Measurements from ENCODE around the gene CDH13.

The CDH13 gene

DNA sequence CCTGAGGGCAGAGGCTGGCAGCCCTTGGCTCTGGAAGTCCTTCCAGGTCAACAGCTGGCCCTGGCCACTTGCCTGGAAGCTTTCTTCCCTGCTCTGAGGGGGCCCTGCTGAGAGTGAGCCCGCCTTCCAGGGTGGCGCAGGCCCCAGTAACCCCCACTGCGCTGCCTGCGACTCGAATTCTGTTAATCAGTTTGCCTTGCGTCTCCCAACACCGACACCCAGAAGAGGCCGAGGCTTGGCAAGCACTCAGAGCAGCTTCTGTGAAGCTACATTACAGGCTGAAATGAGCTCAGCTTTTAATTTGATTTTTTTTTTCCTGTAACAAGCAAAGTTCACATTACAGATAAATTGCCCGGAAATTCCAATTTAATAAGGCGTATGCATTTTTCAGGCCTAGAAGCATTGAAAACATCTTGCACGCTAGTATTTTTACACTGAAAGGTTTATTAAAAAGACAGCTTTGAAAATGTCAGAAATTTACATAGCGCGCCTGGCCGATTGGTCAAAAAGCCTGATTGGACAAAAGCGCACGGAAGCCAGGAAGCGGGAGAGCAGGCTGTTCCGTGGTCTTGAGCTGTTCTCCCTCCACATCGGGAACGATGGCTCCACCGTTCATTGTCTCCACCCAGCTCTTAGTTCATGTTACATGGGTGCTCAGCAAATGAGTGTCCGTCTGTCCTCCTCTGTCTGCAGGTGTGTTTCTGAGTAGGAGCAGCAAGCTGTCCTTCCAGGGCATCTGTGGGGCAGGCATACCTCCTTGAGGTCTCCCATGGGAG lies 1115.5 kb downstream of the CDH13 start:
- Histone ChIP-seq H3K9me3 (ENCODE audit: insufficient read depth, low read depth, low read length) (peaks cover 2% of the 10 kb centered on the region), H3K4ac (ENCODE audit: low read depth, low read length) (no peak overlapping the region), H3K23ac (ENCODE audit: low read length) (no peak overlapping the region), H4K8ac (ENCODE audit: low read depth, low read length) (no peak overlapping the region), H2BK12ac (ENCODE audit: low read length) (no peak overlapping the region), H3K4me1 (ENCODE audit: control insufficient read depth in 1 of 2, insufficient read depth in 2 of 2, low read length in 2 of 2) (peaks cover 5 to 6% of the 10 kb centered on the region in 2 experiments), H3K18ac (ENCODE audit: low read length) (no peak overlapping the region), H3K79me2 (ENCODE audit: control insufficient read depth, insufficient read depth, low read length, poor library complexity) (no peaks in the 10 kb centered on the region), H3K27me3 (ENCODE audit: insufficient read depth, low read length) (no peaks in the 10 kb centered on the region), H2BK5ac (ENCODE audit: low read depth, low read length, poor library complexity) (no peak overlapping the region), H2AK5ac (ENCODE audit: low read length) (no peak overlapping the region), H2BK120ac (ENCODE audit: insufficient read depth, low read length, poor library complexity) (no peak overlapping the region), H2AFZ (ENCODE audit: insufficient read depth, low read length, poor library complexity) (no peak overlapping the region), H3K27ac (ENCODE audit: low read depth, low read length) (no peak overlapping the region), H4K91ac (ENCODE audit: low read depth, low read length) (no peak overlapping the region), H4K12ac (ENCODE audit: low read depth, low read length) (no peak overlapping the region), H3K9ac (ENCODE audit: low read length) (no peak overlapping the region), H3K79me1 (ENCODE audit: low read length) (no peaks in the 10 kb centered on the region), H3K14ac (ENCODE audit: low read length) (no peak overlapping the region), H3K36me3 (ENCODE audit: control insufficient read depth in 1 of 2, insufficient read depth in 2 of 2, low read length in 2 of 2) (no peaks in the 10 kb centered on the region), H3K4me3 (ENCODE audit: low read depth, low read length) (no peak overlapping the region), H3K4me2 (ENCODE audit: low read length) (no peak overlapping the region)
- no CpG with 5 or more reads among the region's 22 CpGs for WGBS (ENCODE audit: extremely low coverage, insufficient coverage, insufficient read length)
- no peak for DNase-seq

DNA sequence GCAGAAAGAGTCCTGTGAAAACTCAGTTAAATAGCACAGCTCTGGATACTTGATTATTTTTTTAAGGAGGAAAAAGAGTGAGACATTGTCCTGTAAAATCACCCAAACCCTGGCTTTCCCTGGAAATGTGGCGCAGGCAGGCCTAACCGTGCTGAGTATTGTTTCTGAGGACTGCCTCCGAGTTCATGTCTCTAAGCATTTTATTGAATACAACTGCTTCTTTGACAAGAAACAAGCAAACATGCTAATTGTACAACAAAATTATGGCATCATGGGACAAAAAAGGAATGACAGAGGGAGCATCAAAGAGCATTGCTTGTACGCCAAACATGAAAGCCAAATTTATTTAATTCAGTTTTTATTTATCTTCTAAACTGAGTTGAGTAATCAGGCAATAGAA lies 1116.5 kb downstream of the CDH13 start:
- no peak overlapping the region for H3K18ac ChIP-seq (ENCODE audit: low read length)
- no peak overlapping the region for H4K91ac ChIP-seq (ENCODE audit: low read depth, low read length)
- no peak overlapping the region for H3K4me2 ChIP-seq (ENCODE audit: low read length)
- no peak overlapping the region for H4K12ac ChIP-seq (ENCODE audit: low read depth, low read length)
- no peaks in the 10 kb centered on the region for H3K36me3 ChIP-seq (ENCODE audit: control insufficient read depth in 1 of 2, insufficient read depth in 2 of 2, low read length in 2 of 2)
- H3K4ac ChIP-seq (ENCODE audit: low read depth, low read length) = no peak overlapping the region
- no peak overlapping the region for H2AFZ ChIP-seq (ENCODE audit: insufficient read depth, low read length, poor library complexity)
- no CpG with 5 or more reads among the region's 4 CpGs for WGBS (ENCODE audit: extremely low coverage, insufficient coverage, insufficient read length)
- no peaks in the 10 kb centered on the region for H3K79me1 ChIP-seq (ENCODE audit: low read length)
- H2AK5ac ChIP-seq (ENCODE audit: low read length) = no peak overlapping the region
- H2BK12ac ChIP-seq (ENCODE audit: low read length) = no peak overlapping the region
- no peaks in the 10 kb centered on the region for H3K79me2 ChIP-seq (ENCODE audit: control insufficient read depth, insufficient read depth, low read length, poor library complexity)
- H4K8ac ChIP-seq (ENCODE audit: low read depth, low read length) = no peak overlapping the region
- no peak overlapping the region for H3K14ac ChIP-seq (ENCODE audit: low read length)
- H3K4me1 ChIP-seq (ENCODE audit: control insufficient read depth in 1 of 2, insufficient read depth in 2 of 2, low read length in 2 of 2) = peaks cover 5 to 6% of the 10 kb centered on the region in 2 experiments
- no peak overlapping the region for H3K9ac ChIP-seq (ENCODE audit: low read length)
- no peak overlapping the region for H3K23ac ChIP-seq (ENCODE audit: low read length)
- peaks cover 2% of the 10 kb centered on the region for H3K9me3 ChIP-seq (ENCODE audit: insufficient read depth, low read depth, low read length)
- no peak overlapping the region for H3K4me3 ChIP-seq (ENCODE audit: low read depth, low read length)
- no peak overlapping the region for H2BK5ac ChIP-seq (ENCODE audit: low read depth, low read length, poor library complexity)
- H3K27ac ChIP-seq (ENCODE audit: low read depth, low read length) = no peak overlapping the region
- no peak for DNase-seq
- no peak overlapping the region for H2BK120ac ChIP-seq (ENCODE audit: insufficient read depth, low read length, poor library complexity)
- H3K27me3 ChIP-seq (ENCODE audit: insufficient read depth, low read length) = no peaks in the 10 kb centered on the region

GRCh38 chr16:83743720-83744119 lies 1117.0 kb downstream of the CDH13 start:
- Histone ChIP-seq H3K9me3 (ENCODE audit: insufficient read depth, low read depth, low read length) (peaks cover 2% of the 10 kb centered on the region), H3K79me2 (ENCODE audit: control insufficient read depth, insufficient read depth, low read length, poor library complexity) (no peaks in the 10 kb centered on the region), H3K4me3 (ENCODE audit: low read depth, low read length) (no peak overlapping the region), H3K14ac (ENCODE audit: low read length) (no peak overlapping the region), H3K27me3 (ENCODE audit: insufficient read depth, low read length) (no peaks in the 10 kb centered on the region), H3K23ac (ENCODE audit: low read length) (no peak overlapping the region), H3K79me1 (ENCODE audit: low read length) (no peaks in the 10 kb centered on the region), H4K12ac (ENCODE audit: low read depth, low read length) (no peak overlapping the region), H3K9ac (ENCODE audit: low read length) (no peak overlapping the region), H4K8ac (ENCODE audit: low read depth, low read length) (no peak overlapping the region), H3K36me3 (ENCODE audit: control insufficient read depth in 1 of 2, insufficient read depth in 2 of 2, low read length in 2 of 2) (no peaks in the 10 kb centered on the region), H3K18ac (ENCODE audit: low read length) (no peak overlapping the region), H2AFZ (ENCODE audit: insufficient read depth, low read length, poor library complexity) (no peak overlapping the region), H3K4ac (ENCODE audit: low read depth, low read length) (no peak overlapping the region), H2BK5ac (ENCODE audit: low read depth, low read length, poor library complexity) (no peak overlapping the region), H3K4me2 (ENCODE audit: low read length) (no peak overlapping the region), H4K91ac (ENCODE audit: low read depth, low read length) (no peak overlapping the region), H2BK12ac (ENCODE audit: low read length) (no peak overlapping the region), H3K4me1 (ENCODE audit: control insufficient read depth in 1 of 2, insufficient read depth in 2 of 2, low read length in 2 of 2) (peaks cover 5 to 6% of the 10 kb centered on the region in 2 experiments), H2AK5ac (ENCODE audit: low read length) (no peak overlapping the region), H2BK120ac (ENCODE audit: insufficient read depth, low read length, poor library complexity) (no peak overlapping the region), H3K27ac (ENCODE audit: low read depth, low read length) (no peak overlapping the region)
- WGBS (ENCODE audit: extremely low coverage, insufficient coverage, insufficient read length) = no CpG with 5 or more reads among the region's 6 CpGs
- DNase-seq = no peak

DNA sequence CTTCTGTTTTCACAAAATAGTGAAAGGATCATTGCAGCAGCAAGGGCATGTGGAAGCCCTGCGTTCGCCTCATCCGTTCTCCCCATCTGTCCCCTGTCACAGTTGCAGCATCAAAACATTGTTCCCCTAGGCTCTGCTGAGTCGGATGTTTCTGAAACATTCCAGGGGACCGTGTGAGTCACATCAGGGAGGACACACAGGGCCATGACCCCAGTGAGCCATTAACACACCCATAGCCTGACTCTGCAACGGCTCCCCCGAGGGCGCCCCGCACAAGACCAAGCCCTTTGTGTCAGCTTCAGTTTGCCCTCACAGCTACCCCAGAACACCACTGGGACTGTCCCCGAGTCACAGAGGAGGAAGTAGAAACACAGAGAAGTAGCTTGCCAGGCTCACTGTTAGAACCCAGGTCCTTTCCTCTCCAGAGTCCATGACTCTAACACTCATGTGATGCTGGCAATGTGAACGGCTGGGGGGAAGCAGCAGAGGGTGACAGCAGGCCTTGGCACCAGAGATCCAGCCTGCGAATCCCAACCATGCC lies 1117.7 kb downstream of the CDH13 start:
- Histone ChIP-seq H4K91ac (ENCODE audit: low read depth, low read length) (no peak overlapping the region), H3K9me3 (ENCODE audit: insufficient read depth, low read depth, low read length) (peaks cover 2% of the 10 kb centered on the region), H3K4me3 (ENCODE audit: low read depth, low read length) (no peak overlapping the region), H3K4ac (ENCODE audit: low read depth, low read length) (no peak overlapping the region), H3K4me1 (ENCODE audit: control insufficient read depth in 1 of 2, insufficient read depth in 2 of 2, low read length in 2 of 2) (peaks cover 5 to 6% of the 10 kb centered on the region in 2 experiments), H2AK5ac (ENCODE audit: low read length) (no peak overlapping the region), H2AFZ (ENCODE audit: insufficient read depth, low read length, poor library complexity) (no peak overlapping the region), H2BK12ac (ENCODE audit: low read length) (no peak overlapping the region), H4K8ac (ENCODE audit: low read depth, low read length) (no peak overlapping the region), H3K79me1 (ENCODE audit: low read length) (no peaks in the 10 kb centered on the region), H3K79me2 (ENCODE audit: control insufficient read depth, insufficient read depth, low read length, poor library complexity) (no peaks in the 10 kb centered on the region), H3K14ac (ENCODE audit: low read length) (no peak overlapping the region), H2BK120ac (ENCODE audit: insufficient read depth, low read length, poor library complexity) (no peak overlapping the region), H4K12ac (ENCODE audit: low read depth, low read length) (no peak overlapping the region), H3K36me3 (ENCODE audit: control insufficient read depth in 1 of 2, insufficient read depth in 2 of 2, low read length in 2 of 2) (no peaks in the 10 kb centered on the region), H3K27ac (ENCODE audit: low read depth, low read length) (no peak overlapping the region), H2BK5ac (ENCODE audit: low read depth, low read length, poor library complexity) (no peak overlapping the region), H3K4me2 (ENCODE audit: low read length) (peak overlapping the region; percentile 10), H3K18ac (ENCODE audit: low read length) (no peak overlapping the region), H3K9ac (ENCODE audit: low read length) (no peak overlapping the region), H3K23ac (ENCODE audit: low read length) (no peak overlapping the region), H3K27me3 (ENCODE audit: insufficient read depth, low read length) (no peaks in the 10 kb centered on the region)
- WGBS (ENCODE audit: extremely low coverage, insufficient coverage, insufficient read length) = no CpG with 5 or more reads among the region's 12 CpGs
- DNase-seq = peak; percentile 36 to 37

All from trophoblast cell (in vitro differentiated cells and primary cell).